AG04450 (cell line): ENCODE data around the gene MCM9. TPM values are rescaled to one million over a fixed set of nuclear protein-coding genes. Genes with fewer than 3 reads are reported as not detected.

ENCODE experiments used
- CTCF ChIA-PET: fragments of 300-600, 350-600 bp; formaldehyde crosslinking; extraction: SDS; loops from one replicate; lab custom pipeline; 2022; ENCODE audit warnings: antibody characterized with exemption, inconsistent platforms; lab: Charles Lee
- POLR2A ChIA-PET: fragments of 350-600 bp; formaldehyde crosslinking; extraction: SDS; loops from one replicate; lab custom pipeline; 2021; ENCODE audit warnings: antibody characterized with exemption, inconsistent platforms; lab: Yijun Ruan, JAX
- DNase-seq: peaks from one replicate; pipeline ENCODE4 v3.0.0-alpha.2; 2011; ENCODE audit warnings: low read depth, low spot score
- H3K27ac ChIP-seq: one replicate; pipeline ENCODE4 v1.5.1; 2012; ENCODE audit warnings: low read depth, low read length, control low read depth
- H3K27me3 ChIP-seq: one replicate; pipeline ENCODE4 v1.6.0; 2012; ENCODE audit warnings: low read length; ENCODE audit not compliant: control insufficient read depth, insufficient read depth
- H3K4me3 ChIP-seq: 2 replicates; pipeline ENCODE4 v1.5.1; 2011; ENCODE audit warnings: mild to moderate bottlenecking, low read depth, low read length, control low read depth
- H3K9me3 ChIP-seq: 2 replicates; pipeline ENCODE4 v1.5.1; 2012; ENCODE audit warnings: low read length; ENCODE audit not compliant: control insufficient read depth, insufficient read depth
- polyA plus RNA-seq: library from polyadenylated mRNA; depleted of rRNA; stranded (reverse); fragments of >200 nt; gene quantifications from 2 replicates; pipeline ENCODE4 v1.2.3, GENCODE V29; 2011
- TF ChIP-seq, protein P1 (sequence below): IDR thresholded peaks from 2 replicates; pipeline ENCODE4 v1.5.1; 2011; ENCODE audit warnings: low read depth, low read length, control low read depth, inconsistent platforms

MCM9 gene
- polyA plus RNA-seq, 1 experiment: 2.2 TPM

DNA sequence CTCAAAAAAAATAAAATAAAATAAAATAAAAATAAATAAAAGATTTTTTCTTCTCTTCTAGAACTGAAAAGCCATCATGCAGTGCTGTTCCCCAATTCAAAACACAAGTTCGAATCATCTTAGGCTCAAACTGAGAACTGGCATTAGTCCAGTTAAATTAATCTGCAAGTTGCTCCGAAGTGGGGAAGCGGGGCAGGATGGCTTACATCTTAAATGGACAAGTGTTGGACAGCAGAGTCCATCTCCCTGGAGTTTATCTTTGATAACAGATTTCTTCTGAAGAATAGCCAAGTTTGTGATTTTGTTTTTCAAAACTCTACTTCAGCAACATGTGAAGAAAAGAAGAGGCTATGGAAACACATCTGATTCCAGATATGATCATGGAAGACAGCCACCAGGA, 152.3 kb downstream of the MCM9 start:
- ChIA-PET POLR2A (no interaction called here), CTCF (interaction anchor here (2.4 kb wide), 1 partner anchor 18 kb away, joined by 19 read pairs; no protein-coding TSS in a partner anchor)
- no peak for DNase-seq
- Histone ChIP-seq H3K4me3 (no peak overlapping the region), H3K9me3 (no peaks in the 10 kb centered on the region), H3K27ac (no peak overlapping the region), H3K27me3 (peaks cover 4% of the 10 kb centered on the region)
- TF ChIP-seq, protein P1, sequence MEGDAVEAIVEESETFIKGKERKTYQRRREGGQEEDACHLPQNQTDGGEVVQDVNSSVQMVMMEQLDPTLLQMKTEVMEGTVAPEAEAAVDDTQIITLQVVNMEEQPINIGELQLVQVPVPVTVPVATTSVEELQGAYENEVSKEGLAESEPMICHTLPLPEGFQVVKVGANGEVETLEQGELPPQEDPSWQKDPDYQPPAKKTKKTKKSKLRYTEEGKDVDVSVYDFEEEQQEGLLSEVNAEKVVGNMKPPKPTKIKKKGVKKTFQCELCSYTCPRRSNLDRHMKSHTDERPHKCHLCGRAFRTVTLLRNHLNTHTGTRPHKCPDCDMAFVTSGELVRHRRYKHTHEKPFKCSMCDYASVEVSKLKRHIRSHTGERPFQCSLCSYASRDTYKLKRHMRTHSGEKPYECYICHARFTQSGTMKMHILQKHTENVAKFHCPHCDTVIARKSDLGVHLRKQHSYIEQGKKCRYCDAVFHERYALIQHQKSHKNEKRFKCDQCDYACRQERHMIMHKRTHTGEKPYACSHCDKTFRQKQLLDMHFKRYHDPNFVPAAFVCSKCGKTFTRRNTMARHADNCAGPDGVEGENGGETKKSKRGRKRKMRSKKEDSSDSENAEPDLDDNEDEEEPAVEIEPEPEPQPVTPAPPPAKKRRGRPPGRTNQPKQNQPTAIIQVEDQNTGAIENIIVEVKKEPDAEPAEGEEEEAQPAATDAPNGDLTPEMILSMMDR: no peak

DNA sequence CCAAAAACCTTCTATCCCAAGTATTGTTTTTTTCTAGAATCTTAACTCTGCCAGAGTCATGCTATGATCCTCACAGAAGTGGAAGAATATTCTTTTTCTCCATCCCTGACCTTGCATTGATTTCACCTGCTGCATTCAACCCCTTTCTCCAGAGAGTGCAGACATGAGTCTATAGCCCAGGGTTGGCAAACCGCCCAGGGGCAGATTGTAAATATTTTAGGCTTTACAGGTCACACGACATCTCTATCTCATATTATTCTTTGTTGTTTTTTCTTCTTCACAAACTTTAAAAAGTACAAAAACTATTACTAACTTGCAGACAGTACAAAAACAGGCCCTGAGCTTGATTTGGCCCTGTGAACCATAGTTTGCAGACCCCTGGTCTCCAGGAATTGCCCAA, 153.1 kb downstream of the MCM9 start:
- ChIA-PET CTCF (no interaction called here), POLR2A (no interaction called here)
- no peak overlapping the region for H3K27ac ChIP-seq
- H3K4me3 ChIP-seq: no peak overlapping the region
- TF ChIP-seq, protein P1: no peak
- DNase-seq: no peak
- no peaks in the 10 kb centered on the region for H3K9me3 ChIP-seq
- H3K27me3 ChIP-seq: peaks cover 4% of the 10 kb centered on the region

DNA sequence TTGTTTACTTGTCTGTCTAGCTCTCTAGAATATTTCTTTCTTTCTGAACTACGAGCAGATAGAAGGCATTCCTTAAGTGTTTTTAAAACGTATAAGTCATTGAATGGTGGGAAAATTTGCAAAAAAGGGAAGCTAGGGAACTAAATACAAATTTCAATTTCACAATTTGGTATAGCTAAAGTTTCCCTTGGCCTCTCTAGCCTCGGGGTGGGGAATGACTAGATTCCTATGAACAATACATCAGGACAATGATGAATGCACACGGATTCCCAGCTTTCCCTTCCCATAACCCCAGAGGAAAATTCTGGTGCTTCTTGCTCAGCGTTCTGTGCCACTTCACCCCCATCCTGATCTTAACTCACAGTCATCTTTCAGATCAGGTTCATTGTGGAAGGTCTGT, 154.3 kb downstream of the MCM9 start:
- ChIA-PET POLR2A (no interaction called here), CTCF (interaction anchor here (1.0 to 2.3 kb wide), 3 partner anchors 11 to 200 kb away, joined by 3 to 6 read pairs (median 4); no protein-coding TSS in a partner anchor)
- TF ChIP-seq, protein P1: no peak
- no peaks in the 10 kb centered on the region for H3K9me3 ChIP-seq
- no peak overlapping the region for H3K27ac ChIP-seq
- DNase-seq: no peak
- no peak overlapping the region for H3K4me3 ChIP-seq
- peaks cover 4% of the 10 kb centered on the region for H3K27me3 ChIP-seq

DNA sequence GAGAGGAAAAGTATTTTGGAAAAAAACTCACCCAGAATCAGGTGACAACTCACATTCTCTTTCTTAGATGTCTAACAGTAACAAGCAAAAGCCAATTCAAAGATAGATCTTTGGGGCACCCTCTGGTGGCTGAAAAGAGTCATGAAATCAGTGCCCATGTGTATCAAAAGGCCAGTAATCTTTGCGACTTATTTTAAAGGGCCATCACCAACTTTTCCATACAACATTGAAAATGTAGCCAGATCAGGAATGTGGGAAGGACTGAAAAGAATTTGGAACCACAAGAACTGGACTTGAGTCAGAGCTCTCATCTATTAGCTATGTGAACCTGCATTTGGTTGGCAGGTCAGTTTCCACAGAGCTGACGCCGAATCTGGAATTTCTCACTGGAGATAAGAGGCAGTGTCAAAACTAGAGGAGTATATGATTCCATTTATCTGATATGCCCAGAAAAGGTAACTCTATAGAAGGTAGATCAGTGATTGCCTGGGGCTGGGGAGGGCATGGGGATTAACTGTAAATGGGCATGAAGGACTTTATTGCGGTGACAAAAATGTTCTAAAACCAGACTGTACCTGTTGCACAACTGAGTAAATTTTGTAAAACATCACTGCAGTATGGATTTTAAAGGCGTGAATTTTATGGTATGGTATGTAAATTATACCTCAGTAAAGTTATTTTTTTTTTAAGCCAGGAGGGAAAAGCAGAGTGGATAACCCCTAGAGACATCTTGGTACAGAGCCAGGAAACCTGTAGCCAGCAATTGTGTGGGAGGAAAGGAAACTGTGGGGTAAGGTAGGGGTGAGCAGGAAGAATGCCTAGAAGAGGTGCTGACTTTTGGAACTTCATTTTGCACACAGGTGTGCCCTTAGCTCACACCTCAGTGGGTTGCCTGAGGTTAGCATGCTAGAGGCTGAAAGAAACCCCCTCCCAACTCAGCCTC, 158.1 kb downstream of the MCM9 start:
- TF ChIP-seq, protein P1: peak; percentile 81
- no peak overlapping the region for H3K27ac ChIP-seq
- POLR2A ChIA-PET: no interaction called here
- CTCF ChIA-PET: interaction anchor here (0.6 to 3.0 kb wide), 9 partner anchors 10 to 494 kb away, joined by 3 to 14 read pairs (median 4); no protein-coding TSS in a partner anchor
- H3K27me3 ChIP-seq: peaks cover 4% of the 10 kb centered on the region
- DNase-seq: peak; percentile 34
- no peaks in the 10 kb centered on the region for H3K9me3 ChIP-seq
- no peak overlapping the region for H3K4me3 ChIP-seq

DNA sequence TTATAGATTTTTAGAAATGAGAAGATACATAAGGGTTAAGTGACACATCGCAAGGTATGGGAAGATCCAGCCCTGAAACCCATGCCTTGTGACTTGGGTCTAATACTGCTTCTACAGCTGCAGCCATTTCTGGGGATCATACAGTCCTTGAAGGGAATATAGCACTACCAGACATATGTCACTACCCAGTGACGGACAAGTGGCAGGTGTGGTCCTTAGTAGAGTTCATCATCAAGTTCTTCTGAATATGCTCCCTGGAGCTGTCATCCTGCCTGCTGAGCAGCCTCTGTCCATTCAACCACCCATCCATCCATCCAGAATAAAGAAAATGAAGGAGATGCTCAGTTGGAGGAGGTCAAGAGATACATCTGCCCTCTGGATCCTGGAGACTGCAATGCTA, 159.6 kb downstream of the MCM9 start:
- H3K4me3 ChIP-seq: no peak overlapping the region
- ChIA-PET POLR2A (no interaction called here), CTCF (interaction anchor here (0.6 to 3.0 kb wide), 4 partner anchors 8 to 147 kb away, joined by 6 to 14 read pairs (median 8); no protein-coding TSS in a partner anchor)
- H3K9me3 ChIP-seq: no peaks in the 10 kb centered on the region
- no peak overlapping the region for H3K27ac ChIP-seq
- TF ChIP-seq, protein P1: no peak
- DNase-seq: no peak
- peaks cover 4% of the 10 kb centered on the region for H3K27me3 ChIP-seq
